HG03060 (cell line): Measurements from ENCODE around the gene FBXL7.

Experiments
- ATAC-seq: cut with Tn5 transposase; IDR thresholded peaks from one replicate; pipeline ENCODE4 v1.9.1; 2021; ENCODE audit warnings: low read depth, moderate number of reproducible peaks; ENCODE audit not compliant: unreplicated experiment

FBXL7 gene

GRCh38 chr5:15737871-15738664, 238.1 kb downstream of the FBXL7 start:
- ATAC-seq = no peak

- ATAC-seq = no peak
These were observed 240.4 kb downstream of the FBXL7 start for GRCh38 chr5:15740383-15740782.

GRCh38 chr5:15741591-15741990, 241.6 kb downstream of the FBXL7 start:
- ATAC-seq = no peak

GRCh38 chr5:15746833-15747232, 246.9 kb downstream of the FBXL7 start:
- no peak for ATAC-seq

- ATAC-seq = no peak
These were observed 248.3 kb downstream of the FBXL7 start for GRCh38 chr5:15748266-15748665.

GRCh38 chr5:15752663-15753285, 252.8 kb downstream of the FBXL7 start:
- ATAC-seq = no peak

GRCh38 chr5:15753752-15754151, 253.8 kb downstream of the FBXL7 start:
- ATAC-seq = no peak

GRCh38 chr5:15757103-15757502, 257.1 kb downstream of the FBXL7 start:
- ATAC-seq = no peak

- no peak for ATAC-seq
These were observed 257.6 kb downstream of the FBXL7 start for GRCh38 chr5:15757619-15758018.

- no peak for ATAC-seq
These were observed 262.7 kb downstream of the FBXL7 start for GRCh38 chr5:15762668-15763067.

GRCh38 chr5:15763754-15764153, 263.8 kb downstream of the FBXL7 start:
- no peak for ATAC-seq

- no peak for ATAC-seq
These were observed 269.0 kb downstream of the FBXL7 start for GRCh38 chr5:15768936-15769335.

GRCh38 chr5:15772131-15772530, 272.2 kb downstream of the FBXL7 start:
- ATAC-seq = no peak

GRCh38 chr5:15774632-15775031, 274.7 kb downstream of the FBXL7 start:
- no peak for ATAC-seq

GRCh38 chr5:15776346-15776745, 276.4 kb downstream of the FBXL7 start:
- no peak for ATAC-seq

GRCh38 chr5:15783734-15784133, 283.8 kb downstream of the FBXL7 start:
- no peak for ATAC-seq

- no peak for ATAC-seq
These were observed 285.6 kb downstream of the FBXL7 start for GRCh38 chr5:15785531-15785981.

GRCh38 chr5:15786326-15786725, 286.3 kb downstream of the FBXL7 start:
- ATAC-seq = no peak

GRCh38 chr5:15786884-15787283, 286.9 kb downstream of the FBXL7 start:
- no peak for ATAC-seq

- no peak for ATAC-seq
These were observed 287.7 kb downstream of the FBXL7 start for GRCh38 chr5:15787681-15788080.

GRCh38 chr5:15789642-15790041, 289.7 kb downstream of the FBXL7 start:
- ATAC-seq = no peak

- no peak for ATAC-seq
These were observed 290.6 kb downstream of the FBXL7 start for GRCh38 chr5:15790446-15791018.
